Measurements from ENCODE around the gene ANO10.

- TF ChIP-seq, protein P1, sequence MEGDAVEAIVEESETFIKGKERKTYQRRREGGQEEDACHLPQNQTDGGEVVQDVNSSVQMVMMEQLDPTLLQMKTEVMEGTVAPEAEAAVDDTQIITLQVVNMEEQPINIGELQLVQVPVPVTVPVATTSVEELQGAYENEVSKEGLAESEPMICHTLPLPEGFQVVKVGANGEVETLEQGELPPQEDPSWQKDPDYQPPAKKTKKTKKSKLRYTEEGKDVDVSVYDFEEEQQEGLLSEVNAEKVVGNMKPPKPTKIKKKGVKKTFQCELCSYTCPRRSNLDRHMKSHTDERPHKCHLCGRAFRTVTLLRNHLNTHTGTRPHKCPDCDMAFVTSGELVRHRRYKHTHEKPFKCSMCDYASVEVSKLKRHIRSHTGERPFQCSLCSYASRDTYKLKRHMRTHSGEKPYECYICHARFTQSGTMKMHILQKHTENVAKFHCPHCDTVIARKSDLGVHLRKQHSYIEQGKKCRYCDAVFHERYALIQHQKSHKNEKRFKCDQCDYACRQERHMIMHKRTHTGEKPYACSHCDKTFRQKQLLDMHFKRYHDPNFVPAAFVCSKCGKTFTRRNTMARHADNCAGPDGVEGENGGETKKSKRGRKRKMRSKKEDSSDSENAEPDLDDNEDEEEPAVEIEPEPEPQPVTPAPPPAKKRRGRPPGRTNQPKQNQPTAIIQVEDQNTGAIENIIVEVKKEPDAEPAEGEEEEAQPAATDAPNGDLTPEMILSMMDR (IDR thresholded peaks at IDR 0.05; ENCODE audit: poor library complexity, severe bottlenecking): no peak
- no peak for TF ChIP-seq EZH2 (IDR thresholded peaks at IDR 0.05; ENCODE audit: borderline replicate concordance, insufficient read depth, low read length, poor library complexity, severe bottlenecking)
- TF ChIP-seq EP300 (conservative IDR thresholded peaks at IDR 0.05; ENCODE audit: poor library complexity, severe bottlenecking): no peak
Observed at GRCh38 chr3:43641306-43642114, 19.7 kb upstream of the ANO10 start.

Measured in neural cell (in vitro differentiated cells).